VCaP (cell line): ENCODE data around the gene CD207.

Source experiments
- H3K27ac ChIP-seq: fragments of 450-650 bp; 2 replicates; pipeline ENCODE4 v1.5.1; 2017
- CTCF ChIP-seq: fragments of 450-650 bp; conservative IDR thresholded peaks from 2 replicates; pipeline ENCODE4 v1.5.1; 2017; ENCODE audit warnings: mild to moderate bottlenecking, moderate library complexity

The CD207 gene

GRCh38 chr2:70855667-70856066 is 20.1 kb upstream of the CD207 start:
- no peak overlapping the region for H3K27ac ChIP-seq
- TF ChIP-seq CTCF, result no peak

GRCh38 chr2:70854411-70854810 is 18.8 kb upstream of the CD207 start:
- no peak for TF ChIP-seq CTCF
- H3K27ac ChIP-seq, result no peak overlapping the region

GRCh38 chr2:70852824-70853223 is 17.2 kb upstream of the CD207 start:
- no peak for TF ChIP-seq CTCF

GRCh38 chr2:70851704-70852103 is 16.1 kb upstream of the CD207 start:
- H3K27ac ChIP-seq, result no peak overlapping the region
- no peak for TF ChIP-seq CTCF

More at GRCh38 chr2:70852824-70853223, 17.2 kb upstream of the CD207 start:
- H3K27ac ChIP-seq, result no peak overlapping the region

- TF ChIP-seq CTCF, result no peak
- no peak overlapping the region for H3K27ac ChIP-seq
Measured at GRCh38 chr2:70850925-70851324, 15.3 kb upstream of the CD207 start.

- no peak overlapping the region for H3K27ac ChIP-seq
- TF ChIP-seq CTCF, result no peak
Measured at GRCh38 chr2:70842401-70842800, 6.8 kb upstream of the CD207 start.

GRCh38 chr2:70837980-70838925 is 2.6 kb upstream of the CD207 start:
- TF ChIP-seq CTCF, result no peak

More at GRCh38 chr2:70837980-70838925, 2.6 kb upstream of the CD207 start:
- H3K27ac ChIP-seq, result no peak overlapping the region
